Mucosa of rectum (tissue), 2 donors: ENCODE measurements around the gene MYDGF.
"Not testable (repeated sequence)": the region's sequence is repeated elsewhere in the genome, so short reads cannot be mapped to it uniquely, and the experiment has no call there.

Experiments used
- H3K27ac ChIP-seq, 2 donors: one replicate each; pipeline ENCODE4 v1.7.0; 2013; ENCODE audit warnings: inconsistent platforms in 2 of 2, low read depth in 2 of 2, low read length in 2 of 2
- H3K27me3 ChIP-seq, 2 donors: one replicate each; pipeline ENCODE4 v1.7.0; 2013; ENCODE audit warnings: low read length in 2 of 2; ENCODE audit not compliant: control insufficient read depth in 2 of 2, insufficient read depth in 2 of 2
- H3K36me3 ChIP-seq, 2 donors: one replicate each; pipeline ENCODE4 v1.7.0; 2013; ENCODE audit warnings: low read length in 2 of 2; ENCODE audit not compliant: control insufficient read depth in 2 of 2, insufficient read depth in 2 of 2
- H3K4me1 ChIP-seq, 2 donors: one replicate each; pipeline ENCODE4 v1.7.0; 2013; ENCODE audit warnings: low read length in 2 of 2, mild to moderate bottlenecking in 1 of 2; ENCODE audit not compliant: control insufficient read depth in 2 of 2, insufficient read depth in 2 of 2
- H3K4me3 ChIP-seq, 2 donors: one replicate each; pipeline ENCODE4 v1.7.0; 2013; ENCODE audit warnings: low read length in 2 of 2
- H3K9ac ChIP-seq, 2 donors: one replicate each; pipeline ENCODE4 v1.7.0; 2013; ENCODE audit warnings: low read length in 2 of 2, low read depth in 1 of 2, mild to moderate bottlenecking in 1 of 2
- H3K9me3 ChIP-seq, 2 donors: one replicate each; pipeline ENCODE4 v1.7.0; 2013; ENCODE audit warnings: low read length in 2 of 2; ENCODE audit not compliant: control insufficient read depth in 2 of 2
- donor health status: healthy.
- donor health status: Normal muscosa, but diverticular disease.

The MYDGF gene

DNA sequence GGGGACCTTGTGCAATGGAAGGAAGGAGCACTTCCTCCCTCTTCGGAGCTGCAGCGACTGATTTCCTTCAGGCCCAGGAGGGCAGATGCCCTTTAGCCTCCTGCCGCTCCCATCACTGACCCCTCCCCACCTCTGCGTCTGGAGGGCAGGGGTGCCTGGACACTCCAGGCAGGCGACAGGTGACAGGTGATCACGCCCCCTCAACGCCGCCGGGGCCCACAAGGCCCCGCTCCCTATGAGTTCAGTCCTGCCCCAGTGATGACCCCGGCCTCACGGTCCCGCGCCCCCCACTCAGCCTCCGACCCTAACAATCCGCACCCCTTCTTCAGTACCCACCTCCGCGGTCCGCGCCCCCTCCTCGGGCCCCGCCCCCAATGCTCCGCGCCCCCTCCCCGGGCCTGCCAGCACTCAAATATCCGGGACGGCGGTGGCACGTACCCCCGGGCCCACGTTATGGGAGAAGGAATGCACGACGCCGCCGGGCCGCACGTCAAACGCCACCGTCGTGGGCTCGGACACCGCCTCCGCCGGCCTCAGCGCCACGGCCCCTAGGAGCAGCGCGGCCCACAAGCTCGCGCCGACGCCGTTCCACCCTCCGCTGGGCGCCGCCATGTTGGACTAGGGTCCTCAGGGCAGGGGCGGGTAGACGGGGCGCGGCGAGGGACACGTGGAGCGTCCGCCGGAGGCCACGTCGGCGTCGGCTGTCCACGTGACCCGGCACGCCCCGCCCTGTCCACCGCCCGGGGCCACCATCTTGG lies at the start of gene MYDGF:
MYDGF (minus strand) TSS at position 620 of the 758 bp plus-strand sequence; CDS start at position 612, 8 bp downstream.
- H3K9ac ChIP-seq, result peak within 1 kb of the TSS; percentile 32 to 77
- peaks cover 9 to 11% of the 10 kb centered on the region in 2 donors for H3K4me1 ChIP-seq
- no peaks in the 10 kb centered on the region for H3K9me3 ChIP-seq
- no peaks in the 10 kb centered on the region for H3K27me3 ChIP-seq
- H3K27ac ChIP-seq, result peak within 1 kb of the TSS; percentile 68 to 79
- H3K36me3 ChIP-seq, result peaks cover 11 to 19% of the 10 kb centered on the region in 2 donors
- peak within 1 kb of the TSS; percentile 77 to 92 for H3K4me3 ChIP-seq

DNA sequence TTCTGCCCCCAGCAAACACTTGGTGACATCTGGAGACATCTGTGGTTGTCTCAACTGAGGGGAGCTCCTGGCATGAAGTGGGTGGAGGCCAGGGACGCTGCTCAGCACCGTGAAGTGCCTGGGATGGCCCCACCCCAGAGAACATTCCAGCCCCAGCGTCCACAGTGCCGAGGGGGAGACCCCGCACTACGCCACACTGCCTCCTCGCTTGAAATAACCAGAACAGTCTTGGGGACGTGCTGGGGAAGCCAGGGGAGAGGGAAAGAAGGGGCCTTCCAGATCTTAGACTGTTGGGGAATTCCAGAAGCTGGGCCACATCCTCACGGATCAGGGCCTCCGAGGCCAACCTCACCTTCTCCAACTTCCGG lies 49.3 kb upstream of the MYDGF start:
- H3K36me3 ChIP-seq, result peaks cover 47 to 58% of the 10 kb centered on the region in 2 donors
- H3K27me3 ChIP-seq, result no peaks in the 10 kb centered on the region
- no peak overlapping the region for H3K9ac ChIP-seq
- H3K4me1 ChIP-seq, result peaks cover 12 to 14% of the 10 kb centered on the region in 2 donors
- H3K4me3 ChIP-seq, result no peak overlapping the region
- H3K9me3 ChIP-seq, result no peaks in the 10 kb centered on the region
- no peak overlapping the region for H3K27ac ChIP-seq

DNA sequence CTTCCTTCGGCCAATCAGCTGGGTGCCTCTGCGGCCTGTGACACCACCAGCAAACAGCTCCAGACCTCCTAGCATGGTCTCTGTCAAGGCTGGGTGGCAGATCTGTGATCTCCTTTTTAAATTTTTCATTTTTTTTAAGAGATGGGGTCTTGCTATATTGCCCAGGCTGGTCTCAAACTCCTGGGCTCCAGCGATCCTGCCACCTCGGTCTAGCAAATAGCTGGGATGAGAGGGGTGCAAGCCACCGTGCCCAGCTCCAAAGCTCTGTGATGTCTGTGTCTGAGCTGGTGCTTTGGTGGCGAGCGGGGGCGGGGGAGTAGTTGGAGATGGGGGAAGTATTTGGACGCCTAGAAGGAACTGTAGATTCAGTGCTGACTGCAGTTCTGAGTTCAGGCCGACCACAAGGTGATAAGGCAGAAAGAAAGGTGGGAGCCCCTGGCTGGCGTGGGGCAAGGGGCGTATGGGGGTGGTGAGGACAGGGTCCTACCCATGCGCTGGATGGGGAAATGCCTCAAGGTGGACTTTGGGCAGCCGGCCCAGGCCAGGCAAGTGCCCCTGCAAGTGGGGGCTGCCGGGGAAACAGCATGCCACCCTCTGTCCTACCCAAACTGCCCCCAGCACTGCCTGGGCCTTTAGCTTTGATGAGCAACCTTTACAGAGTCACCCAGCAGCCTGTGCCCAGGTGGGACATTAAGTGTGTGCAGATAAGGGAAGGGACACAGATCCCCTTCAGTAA lies 48.0 kb upstream of the MYDGF start:
- H3K9ac ChIP-seq, result no peak overlapping the region
- H3K9me3 ChIP-seq, result no peaks in the 10 kb centered on the region
- no peaks in the 10 kb centered on the region for H3K27me3 ChIP-seq
- peaks cover 48 to 62% of the 10 kb centered on the region in 2 donors for H3K36me3 ChIP-seq
- no peak overlapping the region for H3K27ac ChIP-seq
- no peak overlapping the region for H3K4me3 ChIP-seq
- peaks cover 19 to 23% of the 10 kb centered on the region in 2 donors for H3K4me1 ChIP-seq

DNA sequence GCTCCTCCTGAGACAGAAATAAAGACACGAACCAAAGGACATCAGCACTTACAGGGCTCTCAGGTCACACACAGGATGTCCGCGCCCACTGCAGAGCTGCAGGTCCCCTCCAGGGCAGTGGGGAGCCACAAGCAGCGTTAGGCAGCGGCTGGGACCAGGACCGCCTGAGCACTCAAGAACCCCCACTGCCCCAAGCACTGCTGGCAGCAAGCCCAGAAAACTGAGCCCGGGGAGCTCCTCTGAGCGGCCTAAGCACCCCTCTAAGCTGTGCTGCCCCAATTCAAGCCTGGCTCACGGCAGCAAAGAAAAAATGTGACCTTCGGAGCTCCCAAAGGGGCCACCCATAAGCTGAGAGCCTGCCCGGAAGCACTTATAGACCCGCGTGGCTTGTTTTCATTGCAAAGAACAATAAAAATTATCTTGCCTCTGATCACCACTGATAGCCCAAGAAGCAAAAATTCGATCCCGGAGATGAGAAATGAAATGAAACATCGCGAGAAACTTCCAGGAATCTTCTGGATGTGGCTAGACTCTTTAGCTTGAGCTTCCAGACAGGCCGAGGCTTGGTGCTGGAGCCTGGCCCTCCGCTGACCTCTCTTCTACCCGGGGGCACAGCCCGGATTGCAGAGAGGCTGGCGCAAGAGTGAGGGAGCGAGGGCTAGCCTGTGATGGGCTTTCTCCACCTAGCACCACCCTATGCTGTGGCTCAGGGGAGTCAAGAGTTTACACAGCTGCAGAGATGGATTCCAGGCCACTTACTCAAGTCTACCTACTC lies 47.2 kb upstream of the MYDGF start:
- no peak overlapping the region for H3K27ac ChIP-seq
- peaks cover 17 to 23% of the 10 kb centered on the region in 2 donors for H3K4me1 ChIP-seq
- no peak overlapping the region for H3K4me3 ChIP-seq
- H3K9ac ChIP-seq, result no peak overlapping the region
- H3K9me3 ChIP-seq, result no peaks in the 10 kb centered on the region
- peaks cover 56 to 70% of the 10 kb centered on the region in 2 donors for H3K36me3 ChIP-seq
- no peaks in the 10 kb centered on the region for H3K27me3 ChIP-seq

DNA sequence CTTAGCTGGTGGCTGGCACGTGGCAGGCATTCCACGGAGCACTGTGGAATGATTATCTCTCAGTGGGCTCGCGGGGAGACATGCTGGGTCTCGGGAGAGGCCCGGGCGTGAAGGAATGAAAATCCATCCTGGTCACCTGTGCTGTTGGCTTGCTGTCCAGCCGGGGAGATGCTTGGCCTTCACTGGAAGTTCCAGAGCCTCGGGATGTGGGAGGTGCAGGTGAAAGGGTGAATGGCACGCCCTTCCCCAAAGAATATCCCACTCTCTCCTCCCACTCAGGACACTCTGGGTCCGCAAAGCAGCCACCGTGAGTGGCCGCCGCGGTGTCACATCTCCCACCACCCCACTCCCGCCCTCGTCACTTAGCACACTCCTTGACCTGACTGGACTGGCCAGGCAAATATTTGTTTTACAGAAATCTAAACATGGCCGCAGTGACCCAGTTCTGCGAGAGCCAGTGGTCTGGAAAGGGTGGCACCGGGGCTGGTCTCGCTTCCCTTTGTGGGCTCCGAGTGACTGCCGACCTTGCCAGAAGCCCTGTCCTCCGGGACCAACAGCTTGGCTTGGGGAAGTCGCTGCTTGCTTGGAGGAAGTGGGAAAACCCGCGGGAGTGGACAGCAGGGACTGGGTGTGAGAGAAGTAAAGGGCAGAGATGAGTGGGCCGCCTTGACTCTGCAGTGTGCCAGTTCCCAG lies 45.5 kb upstream of the MYDGF start:
- Histone ChIP-seq H3K4me3 (no peak overlapping the region), H3K9ac (no peak overlapping the region), H3K36me3 (peaks cover 56 to 73% of the 10 kb centered on the region in 2 donors), H3K4me1 (peaks cover 12 to 20% of the 10 kb centered on the region in 2 donors), H3K9me3 (no peaks in the 10 kb centered on the region), H3K27ac (peak overlapping the region in 1 of 2 donors; percentile 56), H3K27me3 (no peaks in the 10 kb centered on the region)

DNA sequence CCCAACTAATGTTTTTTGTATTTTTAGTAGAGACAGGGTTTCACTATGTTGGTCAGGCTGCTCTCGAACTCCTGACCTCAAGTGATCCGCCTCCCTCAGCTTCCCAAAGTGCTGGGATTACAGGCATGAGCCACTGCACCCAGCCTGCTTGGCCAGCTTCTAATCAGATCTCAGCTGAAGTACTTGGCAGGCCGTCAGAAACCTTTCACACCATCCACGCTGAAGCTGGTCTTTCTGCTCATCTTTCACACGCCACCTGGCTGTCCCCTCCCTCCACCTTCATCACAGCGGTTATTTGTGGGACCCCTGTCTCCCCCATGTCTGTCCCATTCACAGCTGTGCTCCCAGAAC lies 45.0 kb upstream of the MYDGF start:
- peak overlapping the region in 1 of 2 donors; percentile 56 for H3K27ac ChIP-seq
- not testable (repeated sequence) for H3K9ac ChIP-seq, H3K4me3 ChIP-seq, H3K27me3 ChIP-seq, H3K9me3 ChIP-seq
- H3K36me3 ChIP-seq, result peaks cover 57 to 75% of the 10 kb centered on the region in 2 donors
- H3K4me1 ChIP-seq, result peaks cover 12 to 20% of the 10 kb centered on the region in 2 donors

DNA sequence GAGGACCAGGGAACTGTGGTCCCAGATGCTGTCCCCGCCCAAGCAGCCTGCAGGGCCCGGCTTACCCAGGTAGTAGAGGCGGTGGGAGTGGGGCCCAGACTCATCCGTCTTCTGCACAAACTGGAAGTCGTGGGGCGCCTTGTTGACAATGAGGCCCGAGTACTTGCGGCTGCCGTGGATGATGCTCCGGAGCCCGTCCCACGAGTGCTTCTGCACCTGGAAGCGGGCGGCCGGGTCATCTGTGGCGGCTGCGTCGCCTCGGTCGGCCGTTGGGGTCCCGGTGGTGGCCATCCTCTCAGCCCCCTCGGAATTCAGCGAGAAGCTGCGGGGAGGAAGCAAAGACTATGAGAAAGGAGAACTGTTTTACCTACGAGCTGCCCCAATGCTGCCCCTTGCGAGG lies 43.9 kb upstream of the MYDGF start:
- H3K4me3 ChIP-seq, result no peak overlapping the region
- peaks cover 59 to 74% of the 10 kb centered on the region in 2 donors for H3K36me3 ChIP-seq
- peaks cover 15 to 20% of the 10 kb centered on the region in 2 donors for H3K4me1 ChIP-seq
- H3K27me3 ChIP-seq, result no peaks in the 10 kb centered on the region
- peak overlapping the region in 1 of 2 donors; percentile 41 for H3K9ac ChIP-seq
- H3K27ac ChIP-seq, result peak overlapping the region; percentile 81 to 84
- no peaks in the 10 kb centered on the region for H3K9me3 ChIP-seq

DNA sequence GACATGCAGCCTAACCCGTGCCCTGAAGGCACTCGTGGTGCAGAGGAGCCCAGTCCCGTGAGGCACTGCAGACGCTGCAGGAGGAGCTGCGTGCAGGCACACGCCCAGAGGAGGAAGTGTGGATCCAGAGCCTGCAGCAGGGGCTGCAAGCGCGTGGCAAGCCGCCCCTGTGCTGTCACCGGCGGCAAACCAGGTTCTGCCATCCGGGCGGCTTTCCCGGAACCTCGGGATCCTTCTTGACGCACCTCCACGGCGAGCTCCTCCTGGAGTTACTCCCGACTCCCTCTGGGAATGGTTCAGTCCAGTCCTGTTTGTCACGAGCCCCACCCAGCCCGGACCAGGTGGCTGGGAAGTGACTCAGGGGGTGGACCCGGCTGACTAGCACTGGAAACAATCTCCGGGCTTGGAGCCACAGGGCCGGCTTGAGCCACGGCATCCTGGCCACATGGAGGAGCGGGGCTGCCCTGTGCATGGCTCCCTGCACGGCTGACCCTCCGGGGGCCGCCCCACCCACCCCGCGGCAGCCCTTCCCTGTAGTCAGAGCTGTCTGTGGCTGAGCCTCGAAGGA lies 43.3 kb upstream of the MYDGF start:
- Histone ChIP-seq H3K9me3 (no peaks in the 10 kb centered on the region), H3K27ac (peak overlapping the region; percentile 81 to 84), H3K27me3 (no peaks in the 10 kb centered on the region), H3K9ac (peak overlapping the region; percentile 32 to 58), H3K4me1 (peaks cover 15 to 20% of the 10 kb centered on the region in 2 donors), H3K4me3 (peak overlapping the region; percentile 44 to 52), H3K36me3 (peaks cover 56 to 71% of the 10 kb centered on the region in 2 donors)

DNA sequence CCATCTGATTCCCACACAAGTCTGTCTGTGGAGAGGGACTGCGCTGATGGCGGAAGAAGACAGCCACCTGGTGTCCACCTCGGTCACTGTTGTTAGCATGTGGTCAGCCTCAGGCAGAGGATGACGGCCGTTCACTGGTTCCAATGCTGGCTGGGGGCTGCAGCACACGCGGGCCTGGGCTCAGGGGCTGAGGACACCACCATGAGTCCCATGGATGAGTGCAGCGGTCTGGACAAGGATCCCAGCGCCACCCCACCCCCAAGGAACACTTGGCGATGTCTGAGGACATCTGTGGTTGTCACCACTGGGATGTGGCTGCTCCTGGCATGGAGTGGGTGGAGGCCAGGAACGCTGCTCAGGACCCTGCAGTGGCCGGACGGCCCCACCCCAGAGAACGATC lies 42.6 kb upstream of the MYDGF start:
- Histone ChIP-seq H3K27me3 (no peaks in the 10 kb centered on the region), H3K36me3 (peaks cover 49 to 68% of the 10 kb centered on the region in 2 donors), H3K9me3 (no peaks in the 10 kb centered on the region), H3K4me3 (peak overlapping the region; percentile 44 to 52), H3K27ac (peak overlapping the region; percentile 81 to 84), H3K9ac (peak overlapping the region; percentile 32 to 58), H3K4me1 (peaks cover 15 to 20% of the 10 kb centered on the region in 2 donors)
